IMR-90 (cell line): ENCODE data around the gene IRF2. TPM values are rescaled to one million over a fixed set of nuclear protein-coding genes. Genes with fewer than 3 reads are reported as not detected.
A peak's percentile ranks its signal among the peaks of the same experiment; 100 is the strongest.

Experiments
- ATAC-seq: fragments of 200-7000 bp; cut with Tn5 transposase; 2 replicates; pipeline ENCODE4 v1.9.1; 2020; ENCODE audit warnings: low read depth, mild to moderate bottlenecking, moderate library complexity
- BruUV-seq: library from RNA; stranded (reverse); fragments of 400-500 nt; replicated peaks from 2 replicates; lab custom pipeline; 2021; lab: Mats Ljungman, UMichigan
- CTCF ChIA-PET: fragments of 300-600 bp; formaldehyde crosslinking; extraction: SDS; loops from one replicate; lab custom pipeline; 2021; ENCODE audit warnings: antibody characterized with exemption; lab: Yijun Ruan, JAX
- POLR2A ChIA-PET: fragments of 300-600 bp; sonication (Branson Sonifier 250); formaldehyde crosslinking; loops from one replicate; lab custom pipeline; 2022; ENCODE audit warnings: antibody characterized with exemption; ENCODE audit not compliant: unreplicated experiment; lab: Charles Lee
- DNase-seq: peaks from one replicate; pipeline ENCODE4 v3.0.0; 2013
- H2AFZ ChIP-seq: replicated peaks from 2 replicates; pipeline ENCODE3; 2013; ENCODE audit warnings: low read length, mild to moderate bottlenecking; ENCODE audit not compliant: poor library complexity
- H2AK5ac ChIP-seq: 2 replicates; pipeline ENCODE4 v1.6.1; 2013; ENCODE audit warnings: low read depth, low read length, inconsistent platforms
- H2AK9ac ChIP-seq: replicated peaks from 2 replicates; pipeline ENCODE3; 2013; ENCODE audit warnings: mild to moderate bottlenecking, low read depth, low read length, moderate library complexity; ENCODE audit not compliant: poor library complexity
- H2BK120ac ChIP-seq: 2 replicates; pipeline ENCODE4 v1.6.1; 2013; ENCODE audit warnings: low read depth, low read length, inconsistent platforms
- H2BK15ac ChIP-seq: 3 replicates; pipeline ENCODE4 v1.6.1; 2013; ENCODE audit warnings: low read depth, low read length, inconsistent platforms
- H2BK20ac ChIP-seq: 2 replicates; pipeline ENCODE4 v1.6.1; 2013; ENCODE audit warnings: low read depth, mild to moderate bottlenecking, inconsistent platforms, low read length, moderate library complexity
- H2BK5ac ChIP-seq: 2 replicates; pipeline ENCODE4 v1.6.1; 2013; ENCODE audit warnings: mild to moderate bottlenecking, low read depth, low read length, inconsistent platforms; ENCODE audit not compliant: poor library complexity, severe bottlenecking
- H3K14ac ChIP-seq: replicated peaks from 2 replicates; pipeline ENCODE4 v1.6.1; 2013; ENCODE audit warnings: low read depth, low read length, inconsistent platforms
- H3K18ac ChIP-seq: 2 replicates; pipeline ENCODE4 v1.6.1; 2013; ENCODE audit warnings: low read depth, low read length, control low read depth
- H3K23ac ChIP-seq: 2 replicates; pipeline ENCODE4 v1.6.1; 2013; ENCODE audit warnings: low read depth, low read length, inconsistent platforms
- H3K27ac ChIP-seq: 2 replicates; pipeline ENCODE4 v1.5.1; 2013; ENCODE audit warnings: mild to moderate bottlenecking, control low read depth, low read length; ENCODE audit not compliant: insufficient read depth
- H3K27me3 ChIP-seq: 2 replicates; pipeline ENCODE4 v1.6.1; 2013; ENCODE audit warnings: low read length; ENCODE audit not compliant: control insufficient read depth, insufficient read depth
- H3K36me3 ChIP-seq: 2 replicates; pipeline ENCODE4 v1.6.1; 2013; ENCODE audit warnings: low read length, mixed read lengths; ENCODE audit not compliant: control insufficient read depth, insufficient read depth
- H3K4ac ChIP-seq: 2 replicates; pipeline ENCODE4 v1.6.1; 2013; ENCODE audit warnings: low read depth, low read length, inconsistent platforms
- H3K4me1 ChIP-seq: 2 replicates; pipeline ENCODE4 v1.6.1; 2013; ENCODE audit warnings: low read length, mixed read lengths; ENCODE audit not compliant: control insufficient read depth, insufficient read depth
- H3K4me2 ChIP-seq: 2 replicates; pipeline ENCODE4 v1.6.1; 2013; ENCODE audit warnings: low read depth, mild to moderate bottlenecking, control low read depth, low read length, moderate library complexity
- H3K4me3 ChIP-seq: 2 replicates; pipeline ENCODE4 v1.5.1; 2013; ENCODE audit warnings: low read depth, mild to moderate bottlenecking, control low read depth, low read length, moderate library complexity; ENCODE audit not compliant: insufficient read depth
- H3K56ac ChIP-seq: 2 replicates; pipeline ENCODE4 v1.6.1; 2013; ENCODE audit warnings: low read length, inconsistent platforms; ENCODE audit not compliant: insufficient read depth; ENCODE audit errors: extremely low read depth
- H3K79me1 ChIP-seq, 2 experiments: 2 replicates each; pipeline ENCODE4 v1.6.1; 2013; ENCODE audit warnings: low read length in 2 of 2, inconsistent platforms in 1 of 2, low read depth in 1 of 2
- H3K9ac ChIP-seq: 2 replicates; pipeline ENCODE4 v1.6.1; 2013; ENCODE audit warnings: low read depth, low read length, control low read depth
- H3K9me1 ChIP-seq: 2 replicates; pipeline ENCODE4 v1.6.1; 2013; ENCODE audit warnings: low read length, inconsistent platforms; ENCODE audit not compliant: insufficient read depth
- H3K9me3 ChIP-seq: 2 replicates; pipeline ENCODE4 v1.6.1; 2013; ENCODE audit warnings: low read length; ENCODE audit not compliant: control insufficient read depth, insufficient read depth
- H4K20me1 ChIP-seq: 2 replicates; pipeline ENCODE4 v1.6.1; 2013; ENCODE audit warnings: low read length, inconsistent platforms; ENCODE audit not compliant: insufficient read depth
- H4K5ac ChIP-seq: 2 replicates; pipeline ENCODE4 v1.6.1; 2013; ENCODE audit warnings: mild to moderate bottlenecking, low read depth, low read length, control low read depth
- H4K8ac ChIP-seq, 2 experiments: 2 replicates each; pipeline ENCODE4 v1.6.1; 2013; ENCODE audit warnings: low read depth in 2 of 2, low read length in 2 of 2, control low read depth in 1 of 2, inconsistent platforms in 1 of 2
- H4K91ac ChIP-seq: 2 replicates; pipeline ENCODE4 v1.6.1; 2013; ENCODE audit warnings: low read depth, low read length, inconsistent platforms; ENCODE audit not compliant: insufficient read depth
- BHLHE40 ChIP-seq: fragments of 150-350 bp; IDR thresholded peaks from 2 replicates; pipeline ENCODE4 v1.6.1; 2016; ENCODE audit warnings: mild to moderate bottlenecking, low read depth, low read length
- CEBPB ChIP-seq: IDR thresholded peaks from 2 replicates; pipeline ENCODE4 v1.6.1; 2012; ENCODE audit warnings: low read depth, low read length, improper control_type of control experiment
- CHD1 ChIP-seq: IDR thresholded peaks from 2 replicates; pipeline ENCODE4 v1.6.1; 2012; ENCODE audit warnings: low read depth, low read length, improper control_type of control experiment
- FOS ChIP-seq: fragments of 150-350 bp; IDR thresholded peaks from 2 replicates; pipeline ENCODE4 v1.6.1; 2016; ENCODE audit warnings: low read depth, low read length
- MAZ ChIP-seq: IDR thresholded peaks from 2 replicates; pipeline ENCODE4 v1.6.1; 2012; ENCODE audit warnings: low read depth, mild to moderate bottlenecking, low read length, improper control_type of control experiment, moderate library complexity, borderline replicate concordance
- NFE2L2 ChIP-seq: fragments of 150-350 bp; IDR thresholded peaks from 2 replicates; pipeline ENCODE4 v1.6.1; 2016; ENCODE audit warnings: low read depth, mild to moderate bottlenecking, low read length
- POLR2A ChIP-seq: IDR thresholded peaks from 2 replicates; pipeline ENCODE4 v1.6.1; 2012; ENCODE audit warnings: mild to moderate bottlenecking, low read depth, low read length
- RCOR1 ChIP-seq: IDR thresholded peaks from 2 replicates; pipeline ENCODE4 v1.6.1; 2012; ENCODE audit warnings: mild to moderate bottlenecking, low read length, improper control_type of control experiment; ENCODE audit not compliant: insufficient replicate concordance
- SMC3 ChIP-seq: fragments of 150-350 bp; IDR thresholded peaks from 2 replicates; pipeline ENCODE4 v1.6.1; 2016; ENCODE audit warnings: low read depth, mild to moderate bottlenecking, antibody characterized with exemption, low read length, moderate library complexity
- WGBS, 2 experiments: methylation state at CpG; one replicate each; pipeline versions ENCODE4 v1.1.5 to v1.1.7; 2013; ENCODE audit warnings: missing lambda C conversion rate in 2 of 2; ENCODE audit not compliant: insufficient read length in 1 of 2; ENCODE audit errors: extremely low coverage in 2 of 2; 5-methylcytosine and 5-hydroxymethylcytosine counted together
- dilution Hi-C: fragments of 300-500 bp; cut with HindIII; formaldehyde crosslinking; loops from one replicate; pipeline ENCODE4 v1.14.3; 2018; ENCODE audit warnings: low sequenced_read_pairs; ENCODE audit not compliant: unreplicated experiment
- in situ Hi-C: fragments of 300-500 bp; cut with MboI; formaldehyde crosslinking; loops from 3 replicates; pipeline ENCODE4 v1.14.3; 2019; ENCODE audit warnings: low sequenced_read_pairs, inconsistent platforms, mixed read lengths
- intact Hi-C: fragments of 100-400 bp; cut with micrococcal nuclease; formaldehyde crosslinking; loops from 2 replicates; pipeline ENCODE4 v1.10.0; 2022
- polyA plus RNA-seq, 3 experiments: library from polyadenylated mRNA; depleted of rRNA; stranded (reverse); fragments of >200 nt; gene quantifications; 2 replicates each; pipeline ENCODE4 v1.2.3, GENCODE V29; 2012; ENCODE audit warnings: low replicate concordance in 1 of 3
- total RNA-seq: library from RNA; depleted of rRNA; stranded (reverse); fragments of >200 nt; gene quantifications from 2 replicates; pipeline ENCODE4 v1.2.3, GENCODE V29; 2012
- TF ChIP-seq, protein P1 (sequence below): fragments of 150-350 bp; IDR thresholded peaks from 2 replicates; pipeline ENCODE4 v1.6.1; 2016; ENCODE audit warnings: low read depth, mild to moderate bottlenecking, low read length, moderate library complexity, borderline replicate concordance
- TF ChIP-seq, protein P2 (sequence below): conservative IDR thresholded peaks from 2 replicates; pipeline ENCODE4 v1.5.1; 2012; ENCODE audit warnings: mild to moderate bottlenecking, low read depth, low read length, improper control_type of control experiment

IRF2 gene
- total and polyA plus RNA-seq, 2 of the 4 experiments (the other 2 are of a cell fraction), result 16.5 to 21.9 TPM

DNA sequence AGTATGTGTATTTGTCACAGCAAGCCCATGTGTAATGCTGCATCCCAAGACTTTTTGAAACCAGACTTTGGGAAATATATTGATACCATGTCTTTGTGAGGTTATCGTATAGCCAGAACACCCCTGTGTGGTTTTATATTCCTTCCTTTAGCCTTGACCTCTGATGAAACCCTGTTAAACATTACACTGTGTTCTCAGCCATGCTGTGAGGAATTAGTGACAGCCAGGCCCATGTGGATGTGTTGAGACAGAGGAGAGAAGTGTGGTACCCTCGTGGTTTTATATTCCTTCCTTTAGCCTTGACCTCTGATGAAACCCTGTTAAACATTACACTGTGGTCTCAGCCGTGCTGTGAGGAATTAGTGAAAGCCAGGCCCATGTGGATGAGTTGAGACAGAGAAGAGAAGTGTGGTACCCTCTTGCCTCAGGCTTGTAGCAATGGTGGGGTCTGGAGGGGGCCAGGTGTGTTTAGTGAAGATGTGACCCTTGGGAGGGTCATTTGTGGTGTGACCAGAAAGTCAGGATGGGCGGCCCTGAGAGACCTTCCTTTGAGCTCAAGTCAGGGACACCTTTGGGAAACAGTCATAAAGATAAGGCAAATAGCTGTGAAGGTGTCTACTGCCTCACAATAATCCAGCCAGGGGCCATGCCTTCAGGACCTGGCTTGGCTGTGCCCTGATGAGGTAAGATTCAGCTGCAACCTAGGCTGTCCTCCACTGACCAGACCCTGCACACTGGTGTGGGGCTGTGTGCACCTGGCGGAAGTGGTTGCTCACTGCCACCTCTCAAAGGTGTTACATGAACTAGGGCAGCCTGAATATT is 110.0 kb downstream of the IRF2 start:
- Histone ChIP-seq H3K4ac (no peak overlapping the region), H2AK9ac (no peak overlapping the region), H3K4me3 (no peak overlapping the region), H2AK5ac (peak overlapping the region; percentile 2; the same call in 1 of the 2 replicates), H3K9me3 (no peaks in the 10 kb centered on the region), H3K9ac (no peak overlapping the region), H2BK5ac (no peak overlapping the region), H4K5ac (no peak overlapping the region), H3K79me1 (no peaks in the 10 kb centered on the region), H2BK20ac (no peak overlapping the region), H3K27ac (no peak overlapping the region), H3K4me1 (peaks cover 2% of the 10 kb centered on the region; the same call in 1 of the 2 replicates), H3K56ac (no peak overlapping the region), H3K23ac (no peak overlapping the region), H3K4me2 (no peak overlapping the region), H3K18ac (no peak overlapping the region), H4K91ac (no peak overlapping the region), H4K8ac (no peak overlapping the region), H2BK15ac (no peak overlapping the region), H3K27me3 (no peaks in the 10 kb centered on the region), H4K20me1 (no peaks in the 10 kb centered on the region), H3K36me3 (no peaks in the 10 kb centered on the region), H3K14ac (no peak overlapping the region), H3K9me1 (no peaks in the 10 kb centered on the region), H2BK120ac (no peak overlapping the region), H2AFZ (no peak overlapping the region)
- WGBS, 2 experiments, result 0% methylated on average over 1 of the region's 5 CpGs; no CpG with 5 or more reads in 1 of the 2 experiments
- intact Hi-C loops, result no loop called here
- POLR2A ChIA-PET, result no interaction called here
- in situ Hi-C loops, result no loop called here
- no peak for DNase-seq
- no TSS peak for BruUV-seq
- CTCF ChIA-PET, result no interaction called here
- ATAC-seq, result no peak
- dilution Hi-C loops, result no loop called here
- TF ChIP-seq, protein P1, sequence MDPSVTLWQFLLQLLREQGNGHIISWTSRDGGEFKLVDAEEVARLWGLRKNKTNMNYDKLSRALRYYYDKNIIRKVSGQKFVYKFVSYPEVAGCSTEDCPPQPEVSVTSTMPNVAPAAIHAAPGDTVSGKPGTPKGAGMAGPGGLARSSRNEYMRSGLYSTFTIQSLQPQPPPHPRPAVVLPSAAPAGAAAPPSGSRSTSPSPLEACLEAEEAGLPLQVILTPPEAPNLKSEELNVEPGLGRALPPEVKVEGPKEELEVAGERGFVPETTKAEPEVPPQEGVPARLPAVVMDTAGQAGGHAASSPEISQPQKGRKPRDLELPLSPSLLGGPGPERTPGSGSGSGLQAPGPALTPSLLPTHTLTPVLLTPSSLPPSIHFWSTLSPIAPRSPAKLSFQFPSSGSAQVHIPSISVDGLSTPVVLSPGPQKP, result no peak
- no peak for TF ChIP-seq CEBPB
- no peak for TF ChIP-seq MAZ
- TF ChIP-seq NFE2L2, result no peak
- no peak for TF ChIP-seq SMC3
- no peak for TF ChIP-seq BHLHE40
- TF ChIP-seq, protein P2, sequence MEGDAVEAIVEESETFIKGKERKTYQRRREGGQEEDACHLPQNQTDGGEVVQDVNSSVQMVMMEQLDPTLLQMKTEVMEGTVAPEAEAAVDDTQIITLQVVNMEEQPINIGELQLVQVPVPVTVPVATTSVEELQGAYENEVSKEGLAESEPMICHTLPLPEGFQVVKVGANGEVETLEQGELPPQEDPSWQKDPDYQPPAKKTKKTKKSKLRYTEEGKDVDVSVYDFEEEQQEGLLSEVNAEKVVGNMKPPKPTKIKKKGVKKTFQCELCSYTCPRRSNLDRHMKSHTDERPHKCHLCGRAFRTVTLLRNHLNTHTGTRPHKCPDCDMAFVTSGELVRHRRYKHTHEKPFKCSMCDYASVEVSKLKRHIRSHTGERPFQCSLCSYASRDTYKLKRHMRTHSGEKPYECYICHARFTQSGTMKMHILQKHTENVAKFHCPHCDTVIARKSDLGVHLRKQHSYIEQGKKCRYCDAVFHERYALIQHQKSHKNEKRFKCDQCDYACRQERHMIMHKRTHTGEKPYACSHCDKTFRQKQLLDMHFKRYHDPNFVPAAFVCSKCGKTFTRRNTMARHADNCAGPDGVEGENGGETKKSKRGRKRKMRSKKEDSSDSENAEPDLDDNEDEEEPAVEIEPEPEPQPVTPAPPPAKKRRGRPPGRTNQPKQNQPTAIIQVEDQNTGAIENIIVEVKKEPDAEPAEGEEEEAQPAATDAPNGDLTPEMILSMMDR, result no peak
- TF ChIP-seq RCOR1, result no peak
- TF ChIP-seq CHD1, result no peak
- TF ChIP-seq FOS, result no peak
- no peak for TF ChIP-seq POLR2A
